A549 treated with CORT108297 at 1 μM for 4 hours (cell line): Measurements from ENCODE around the gene DEFB108B. TPM values are rescaled to one million over a fixed set of nuclear protein-coding genes. Genes with fewer than 3 reads are reported as not detected.

Source experiments
- total RNA-seq: library from RNA; stranded (reverse); fragments of 200-300 nt; extraction: Qiagen RNA extraction; gene quantifications from 5 replicates; pipeline ENCODE4 v1.2.3, GENCODE V29; 2022

The DEFB108B gene, protein sequence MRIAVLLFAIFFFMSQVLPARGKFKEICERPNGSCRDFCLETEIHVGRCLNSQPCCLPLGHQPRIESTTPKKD
- not detected in 5 replicates for total RNA-seq

DNA sequence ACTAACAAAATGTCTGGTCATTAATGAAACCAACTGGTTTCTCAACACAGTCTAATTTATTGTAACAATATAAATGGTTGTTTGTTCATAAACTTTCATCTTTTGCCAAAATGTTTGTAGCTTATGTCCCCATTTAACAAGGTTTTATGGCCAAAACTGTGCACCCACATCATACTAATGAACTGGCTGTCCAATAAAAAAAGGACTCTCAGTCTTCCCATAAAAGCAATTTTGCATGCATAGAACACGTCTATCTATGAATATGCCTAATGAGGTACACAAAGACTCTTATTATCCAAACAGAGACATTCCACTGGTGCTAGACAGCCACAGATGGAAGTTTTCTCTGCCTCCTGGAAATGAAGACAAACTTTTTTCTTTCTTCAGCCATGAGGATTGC, at the start of gene DEFB108B:
TSS of gene DEFB108B (plus strand) at position 390 of the 400 bp plus-strand sequence. CDS start at position 390, 0 bp downstream.

DNA sequence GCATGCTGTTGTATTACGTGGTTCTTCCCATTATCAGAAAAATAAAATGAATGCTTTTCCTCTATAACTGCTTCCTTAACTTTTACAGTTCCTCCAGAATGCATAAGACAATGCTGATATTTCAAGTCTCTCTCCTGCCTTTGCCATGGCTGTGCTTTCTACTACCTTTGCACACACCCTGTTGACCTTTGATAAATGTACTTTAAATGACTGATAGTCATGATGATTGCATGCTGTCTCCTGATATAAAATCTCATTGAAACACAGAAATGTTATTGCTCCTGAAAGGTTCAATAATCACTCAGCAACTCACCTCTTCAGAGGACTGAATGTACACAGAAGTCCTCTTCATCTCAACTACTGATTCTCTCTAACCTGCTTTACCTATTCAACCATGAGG, 45.1 kb downstream of the DEFB108B start, which contains the start of gene DEFB131B:
TSS of gene DEFB131B (plus strand) at position 395 of the 400 bp plus-strand sequence. CDS start at position 395, 0 bp downstream.

Other genes with a start within 250 kb of the DEFB108B start
- gene DEFB131B, start 45.3 kb downstream of the DEFB108B start, total RNA-seq: not detected in 5 replicates
- 3.0 to 4.1 TPM (median 3.4 TPM) in 5 replicates for gene XNDC1N, start 95.4 kb downstream of the DEFB108B start, total RNA-seq
- gene RNF121, start 95.8 kb downstream of the DEFB108B start, total RNA-seq: 54.7 to 62.8 TPM (median 57.7 TPM) in 5 replicates
- 3.3 to 4.9 TPM (median 4.4 TPM) in 5 replicates for gene IL18BP, start 165.7 kb downstream of the DEFB108B start, total RNA-seq
- 56.5 to 77.5 TPM (median 68.6 TPM) in 5 replicates for gene NUMA1, start 247.3 kb downstream of the DEFB108B start, total RNA-seq
- 6.9 to 8.8 TPM (median 7.7 TPM) in 5 replicates for gene LRRC51, start 247.7 kb downstream of the DEFB108B start, total RNA-seq